Gastrocnemius medialis (tissue), 4 donors: ENCODE measurements around the gene CHST3. TPM values are rescaled to one million over a fixed set of nuclear protein-coding genes. Genes with fewer than 3 reads are reported as not detected.

Experiments
- ATAC-seq, 2 donors: fragments of 150-250 bp; one replicate each; pipeline ENCODE4 v1.9.1; 2016
- DNase-seq, 2 donors: peaks; one replicate each; pipeline ENCODE4 v3.0.0-alpha.2; 2019
- H3K27ac ChIP-seq, 4 donors: fragments of 200-600 bp; sonication (generic); 1 replicate in 1 of 4; 2 replicates in 3 of 4; pipeline ENCODE4 v1.5.1; 2016 to 2018; ENCODE audit warnings: mild to moderate bottlenecking in 2 of 4, moderate library complexity in 1 of 4
- H3K27me3 ChIP-seq, 3 donors: fragments of 200-600 bp; sonication (generic) in 2 of 3; 1 replicate in 1 of 3; 2 replicates in 2 of 3; pipeline versions ENCODE4 v1.5.1 to v1.6.0; 2016 to 2019; ENCODE audit warnings: mild to moderate bottlenecking in 1 of 3, moderate library complexity in 1 of 3
- H3K36me3 ChIP-seq, 2 donors: fragments of 200-600 bp; sonication (generic) in 1 of 2; one replicate each; pipeline ENCODE4 v1.5.1; 2017 to 2018
- H3K4me1 ChIP-seq, 2 donors: fragments of 200-600 bp; sonication (generic) in 1 of 2; one replicate each; pipeline ENCODE4 v1.5.1; 2016 to 2017; ENCODE audit warnings: mild to moderate bottlenecking in 2 of 2
- H3K4me3 ChIP-seq, 4 donors: fragments of 200-600 bp; sonication (generic) in 3 of 4; 1 replicate in 1 of 4; 2 replicates in 3 of 4; pipeline ENCODE4 v1.5.1; 2016 to 2019; ENCODE audit warnings: mild to moderate bottlenecking in 2 of 4
- H3K9me3 ChIP-seq, 3 donors: fragments of 200-600 bp; sonication (generic) in 2 of 3; 1 replicate in 1 of 3; 2 replicates in 2 of 3; pipeline ENCODE4 v1.5.1; 2016 to 2019
- CTCF ChIP-seq, 5 experiments: fragments of 450-650 bp in 3 of 5; fragments of 200-600 bp in 2 of 5; sonication (generic) in 2 of 5; IDR thresholded peaks in 4 of 5; conservative IDR thresholded peaks in 1 of 5; 1 replicate in 4 of 5; 2 replicates in 1 of 5; pipeline ENCODE4 v1.5.1; 2016 to 2019; ENCODE audit warnings: antibody characterized with exemption in 5 of 5, mild to moderate bottlenecking in 3 of 5, moderate library complexity in 3 of 5
- POLR2A ChIP-seq, 2 donors: fragments of 450-650 bp; IDR thresholded peaks; one replicate each; pipeline ENCODE4 v1.6.1; 2017; ENCODE audit warnings: antibody characterized with exemption in 2 of 2, mild to moderate bottlenecking in 2 of 2, moderate library complexity in 2 of 2
- in situ Hi-C, 4 donors: fragments of 200-750 bp; cut with MboI; loops; one replicate each; pipeline versions ENCODE4 v1.15.0 to v1.8.0; 2017; ENCODE audit warnings: low sequenced_read_pairs in 4 of 4
- intact Hi-C: fragments of 100-400 bp; cut with DNase I; formaldehyde crosslinking; loops from one replicate; pipeline ENCODE4 v1.15.1; 2023; ENCODE audit warnings: low total_unique reads
- total RNA-seq, 4 donors: library from RNA; depleted of rRNA; stranded (reverse); fragments of >200 nt; gene quantifications; one replicate each; pipeline versions ENCODE4 v1.1.0 to v1.2.3, GENCODE V29; 2016

The CHST3 gene
- total RNA-seq, 4 donors from 2014 or later, result 11.5 to 31.6 (median 16.3) TPM

GRCh38 chr10:72013202-72013945, 49.2 kb downstream of the CHST3 start:
- Histone ChIP-seq H3K4me3 (no peak overlapping the region), H3K4me1 (peaks cover 82 to 85% of the 10 kb centered on the region in 2 donors), H3K27ac (peak overlapping the region; percentile 3 to 86 (median 25)), H3K27me3 (no peaks in the 10 kb centered on the region), H3K36me3 (peaks cover 0 to 4% of the 10 kb centered on the region in 2 donors), H3K9me3 (no peaks in the 10 kb centered on the region)
- DNase-seq (no peak), ATAC-seq (no peak)
- intact Hi-C loops (no loop called here), in situ Hi-C loops (no loop called here)
- TF ChIP-seq POLR2A (IDR thresholded peaks at IDR 0.05) (no peak), CTCF (IDR thresholded peaks at IDR 0.05 in 4 of 5, conservative IDR thresholded peaks at IDR 0.05 in 1 of 5) (no peak)

GRCh38 chr10:72014197-72014596, 50.0 kb downstream of the CHST3 start:
- no peaks in the 10 kb centered on the region for H3K27me3 ChIP-seq
- H3K36me3 ChIP-seq, result no peaks in the 10 kb centered on the region
- H3K27ac ChIP-seq, result peak overlapping the region; percentile 3 to 86 (median 25)
- TF ChIP-seq POLR2A (IDR thresholded peaks at IDR 0.05), result no peak
- no peak for TF ChIP-seq CTCF (IDR thresholded peaks at IDR 0.05 in 4 of 5, conservative IDR thresholded peaks at IDR 0.05 in 1 of 5)
- DNase-seq, result no peak
- H3K9me3 ChIP-seq, result no peaks in the 10 kb centered on the region
- intact Hi-C loops, result no loop called here
- in situ Hi-C loops, result no loop called here
- H3K4me3 ChIP-seq, result no peak overlapping the region
- peaks cover 73 to 76% of the 10 kb centered on the region in 2 donors for H3K4me1 ChIP-seq
- ATAC-seq, result no peak

GRCh38 chr10:72014785-72015480, 50.7 kb downstream of the CHST3 start:
- no peak for TF ChIP-seq CTCF (IDR thresholded peaks at IDR 0.05 in 4 of 5, conservative IDR thresholded peaks at IDR 0.05 in 1 of 5)
- TF ChIP-seq POLR2A (IDR thresholded peaks at IDR 0.05), result no peak
- intact Hi-C loops, result no loop called here
- ATAC-seq (no peak), DNase-seq (no peak)
- Histone ChIP-seq H3K36me3 (no peaks in the 10 kb centered on the region), H3K27ac (peak overlapping the region in 3 of 4 donors; percentile 3 to 86 (median 13)), H3K9me3 (no peaks in the 10 kb centered on the region), H3K4me3 (no peak overlapping the region), H3K27me3 (no peaks in the 10 kb centered on the region), H3K4me1 (peaks cover 66 to 69% of the 10 kb centered on the region in 2 donors)
- in situ Hi-C loops, result no loop called here

- intact Hi-C loops, result loop anchor here (2.0 kb wide), 1 partner anchor 41 kb away; no protein-coding TSS in a partner anchor
- in situ Hi-C loops, result no loop called here
- H3K4me1 ChIP-seq, result peaks cover 60% of the 10 kb centered on the region in 2 donors
Measured at GRCh38 chr10:72015841-72016240, 51.6 kb downstream of the CHST3 start.

More at GRCh38 chr10:72015841-72016240, 51.6 kb downstream of the CHST3 start:
- H3K27ac ChIP-seq, result peak overlapping the region; percentile 76 to 86 (median 80)
- no peaks in the 10 kb centered on the region for H3K27me3 ChIP-seq
- no peaks in the 10 kb centered on the region for H3K9me3 ChIP-seq
- no peak for TF ChIP-seq CTCF (IDR thresholded peaks at IDR 0.05 in 4 of 5, conservative IDR thresholded peaks at IDR 0.05 in 1 of 5)
- H3K4me3 ChIP-seq, result no peak overlapping the region
- DNase-seq (no peak), ATAC-seq (no peak)
- H3K36me3 ChIP-seq, result no peaks in the 10 kb centered on the region
